Prostate gland (tissue), 2 donors: Measurements from ENCODE around the gene TMEM220.

Experiments
- POLR2A ChIP-seq: fragments of 450-650 bp; IDR thresholded peaks from one replicate; pipeline ENCODE4 v1.6.1; 2016; ENCODE audit warnings: antibody characterized with exemption, mild to moderate bottlenecking
- TF ChIP-seq, protein P1 (sequence below), 4 experiments: fragments of 200-600 bp in 2 of 4; fragments of 450-650 bp in 2 of 4; sonication (generic) in 2 of 4; IDR thresholded peaks; 1 replicate in 3 of 4; 2 replicates in 1 of 4; pipeline ENCODE4 v1.5.1; 2016 to 2019; ENCODE audit warnings: antibody characterized with exemption in 4 of 4, mild to moderate bottlenecking in 2 of 4, moderate library complexity in 2 of 4

DNA sequence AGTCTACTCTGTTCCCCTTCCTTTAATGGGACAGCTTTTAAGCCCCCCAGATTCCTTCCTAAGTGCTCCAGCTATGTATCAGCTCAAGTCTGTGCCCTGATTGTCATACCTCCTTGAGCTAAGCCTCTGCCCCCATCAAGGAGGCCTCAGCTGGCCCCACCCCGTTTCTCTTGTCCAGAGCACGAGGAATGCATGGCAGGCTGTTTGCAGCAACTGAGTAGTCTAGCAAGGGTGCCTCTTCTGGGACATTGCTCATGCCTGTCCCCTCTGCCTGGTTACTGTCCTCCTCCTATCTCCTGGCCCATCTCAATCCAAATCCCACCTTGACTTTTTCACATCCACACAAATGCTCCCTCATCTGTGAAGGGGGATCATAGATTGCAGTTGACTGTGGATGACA lies 27.8 kb upstream of the TMEM220 start:
- TF ChIP-seq, protein P1, sequence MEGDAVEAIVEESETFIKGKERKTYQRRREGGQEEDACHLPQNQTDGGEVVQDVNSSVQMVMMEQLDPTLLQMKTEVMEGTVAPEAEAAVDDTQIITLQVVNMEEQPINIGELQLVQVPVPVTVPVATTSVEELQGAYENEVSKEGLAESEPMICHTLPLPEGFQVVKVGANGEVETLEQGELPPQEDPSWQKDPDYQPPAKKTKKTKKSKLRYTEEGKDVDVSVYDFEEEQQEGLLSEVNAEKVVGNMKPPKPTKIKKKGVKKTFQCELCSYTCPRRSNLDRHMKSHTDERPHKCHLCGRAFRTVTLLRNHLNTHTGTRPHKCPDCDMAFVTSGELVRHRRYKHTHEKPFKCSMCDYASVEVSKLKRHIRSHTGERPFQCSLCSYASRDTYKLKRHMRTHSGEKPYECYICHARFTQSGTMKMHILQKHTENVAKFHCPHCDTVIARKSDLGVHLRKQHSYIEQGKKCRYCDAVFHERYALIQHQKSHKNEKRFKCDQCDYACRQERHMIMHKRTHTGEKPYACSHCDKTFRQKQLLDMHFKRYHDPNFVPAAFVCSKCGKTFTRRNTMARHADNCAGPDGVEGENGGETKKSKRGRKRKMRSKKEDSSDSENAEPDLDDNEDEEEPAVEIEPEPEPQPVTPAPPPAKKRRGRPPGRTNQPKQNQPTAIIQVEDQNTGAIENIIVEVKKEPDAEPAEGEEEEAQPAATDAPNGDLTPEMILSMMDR (IDR thresholded peaks at IDR 0.05) = no peak
- no peak for TF ChIP-seq POLR2A
